Omental fat pad (tissue), 4 donors: ENCODE data around the gene TMEM182. TPM values are rescaled to one million over a fixed set of nuclear protein-coding genes. Genes with fewer than 3 reads are reported as not detected.

ENCODE experiments used
- ATAC-seq: fragments of 150-250 bp; one replicate; pipeline ENCODE4 v1.9.1; 2016; ENCODE audit warnings: mild to moderate bottlenecking, moderate library complexity; ENCODE audit not compliant: low FRiP score
- DNase-seq: peaks from one replicate; pipeline ENCODE4 v3.0.0-alpha.2; 2019; ENCODE audit warnings: low spot score
- total RNA-seq, 4 donors: library from RNA; depleted of rRNA; stranded (reverse); fragments of >200 nt; gene quantifications; one replicate each; pipeline ENCODE4 v1.1.0, GENCODE V29; 2016
- TF ChIP-seq, protein P1 (sequence below), 3 donors: fragments of 450-650 bp; IDR thresholded peaks; one replicate each; pipeline ENCODE4 v1.5.1; 2016 to 2017; ENCODE audit warnings: antibody characterized with exemption in 3 of 3, mild to moderate bottlenecking in 3 of 3, moderate library complexity in 2 of 3

TMEM182 gene
- total RNA-seq, 4 donors from 2014 or later: 1.3 to 2.4 (median 1.5) TPM

DNA sequence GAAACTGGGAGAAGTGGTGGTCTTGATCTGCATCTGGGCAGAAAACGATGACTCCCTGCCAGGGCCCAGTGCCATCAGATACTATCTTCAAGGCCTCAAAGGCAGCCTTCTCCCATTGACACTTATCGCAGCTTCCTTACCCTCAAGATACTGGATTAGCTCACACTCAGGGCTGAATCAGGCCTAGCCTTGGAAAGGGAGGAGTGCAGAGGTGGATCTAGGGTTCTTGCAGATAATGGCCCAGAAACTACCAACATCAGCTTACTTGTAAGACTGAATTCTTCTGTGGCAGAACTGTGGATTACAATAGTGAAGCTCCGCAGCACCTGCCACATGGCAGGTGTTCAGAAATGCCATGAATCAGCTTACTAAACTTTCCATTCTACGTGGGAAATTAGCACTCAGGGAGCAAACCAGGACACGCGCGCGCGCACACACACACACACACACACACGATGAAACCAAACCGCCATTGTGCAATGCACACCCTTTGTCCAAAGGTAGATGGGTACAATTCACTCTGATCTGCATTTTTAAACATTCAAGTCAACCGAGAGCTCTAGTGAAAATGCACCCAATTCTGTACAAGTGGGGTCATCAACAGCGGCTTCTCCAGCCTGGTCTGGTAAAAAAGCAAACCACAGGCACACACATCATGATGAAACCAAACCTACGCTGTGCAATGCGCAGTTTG lies 26.3 kb upstream of the TMEM182 start:
- no peak for ATAC-seq
- DNase-seq: no peak
- TF ChIP-seq, protein P1, sequence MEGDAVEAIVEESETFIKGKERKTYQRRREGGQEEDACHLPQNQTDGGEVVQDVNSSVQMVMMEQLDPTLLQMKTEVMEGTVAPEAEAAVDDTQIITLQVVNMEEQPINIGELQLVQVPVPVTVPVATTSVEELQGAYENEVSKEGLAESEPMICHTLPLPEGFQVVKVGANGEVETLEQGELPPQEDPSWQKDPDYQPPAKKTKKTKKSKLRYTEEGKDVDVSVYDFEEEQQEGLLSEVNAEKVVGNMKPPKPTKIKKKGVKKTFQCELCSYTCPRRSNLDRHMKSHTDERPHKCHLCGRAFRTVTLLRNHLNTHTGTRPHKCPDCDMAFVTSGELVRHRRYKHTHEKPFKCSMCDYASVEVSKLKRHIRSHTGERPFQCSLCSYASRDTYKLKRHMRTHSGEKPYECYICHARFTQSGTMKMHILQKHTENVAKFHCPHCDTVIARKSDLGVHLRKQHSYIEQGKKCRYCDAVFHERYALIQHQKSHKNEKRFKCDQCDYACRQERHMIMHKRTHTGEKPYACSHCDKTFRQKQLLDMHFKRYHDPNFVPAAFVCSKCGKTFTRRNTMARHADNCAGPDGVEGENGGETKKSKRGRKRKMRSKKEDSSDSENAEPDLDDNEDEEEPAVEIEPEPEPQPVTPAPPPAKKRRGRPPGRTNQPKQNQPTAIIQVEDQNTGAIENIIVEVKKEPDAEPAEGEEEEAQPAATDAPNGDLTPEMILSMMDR (IDR thresholded peaks at IDR 0.05): no peak

- TF ChIP-seq, protein P1 (IDR thresholded peaks at IDR 0.05): no peak
- peak; percentile 75 for ATAC-seq
- no peak for DNase-seq
Observed at GRCh38 chr2:102736110-102736409, 25.8 kb upstream of the TMEM182 start.

DNA sequence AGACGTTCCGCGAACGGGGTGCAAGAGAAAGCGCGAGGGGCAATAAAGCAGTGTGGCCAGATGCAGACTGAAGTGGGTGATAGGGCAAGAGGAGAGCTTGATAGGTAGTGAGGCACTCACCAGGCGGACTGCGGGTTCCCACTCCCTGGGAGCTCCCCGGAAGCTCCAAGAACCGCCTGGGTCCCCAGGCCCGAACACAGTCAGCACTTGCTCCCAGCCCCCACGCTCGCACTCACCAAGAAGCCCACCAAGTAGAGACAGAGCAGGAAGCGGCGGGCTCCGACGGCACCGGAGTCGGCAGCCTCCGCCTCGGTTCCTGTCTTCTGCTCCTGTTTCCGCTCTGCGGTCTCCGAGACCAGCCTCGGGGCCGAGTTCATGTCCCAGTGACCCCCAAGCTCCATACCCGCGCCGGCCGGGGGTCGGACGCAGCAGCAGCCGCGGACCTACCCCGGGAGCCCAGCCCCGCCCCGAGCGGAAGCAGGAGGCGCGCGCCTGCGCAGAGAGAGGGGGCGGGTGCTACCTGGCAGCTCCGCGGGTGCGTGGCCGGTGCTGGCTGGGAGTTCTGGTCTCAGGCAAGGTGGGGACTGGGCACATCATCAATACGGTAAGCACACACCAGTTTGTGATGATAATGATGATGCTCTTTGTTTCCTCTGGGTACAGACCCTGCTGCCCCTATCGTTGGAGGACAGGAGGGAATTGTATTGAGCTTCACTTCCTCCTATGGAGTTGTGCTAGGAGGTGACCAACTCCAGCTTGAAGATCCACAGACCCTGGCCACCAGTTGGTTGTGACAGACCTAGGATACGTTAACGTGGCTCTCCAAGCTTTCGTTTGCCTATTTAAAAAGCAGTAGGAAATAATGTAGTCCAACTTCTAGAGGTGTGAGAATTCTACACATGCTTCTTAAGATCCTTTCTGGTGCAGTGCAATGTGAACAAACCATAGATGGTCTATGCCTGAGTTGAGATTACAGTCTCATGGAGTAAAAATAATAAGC lies 25.1 kb upstream of the TMEM182 start:
- ATAC-seq (peak; percentile 85), DNase-seq (peak; percentile 55)
- TF ChIP-seq, protein P1 (IDR thresholded peaks at IDR 0.05): no peak

DNA sequence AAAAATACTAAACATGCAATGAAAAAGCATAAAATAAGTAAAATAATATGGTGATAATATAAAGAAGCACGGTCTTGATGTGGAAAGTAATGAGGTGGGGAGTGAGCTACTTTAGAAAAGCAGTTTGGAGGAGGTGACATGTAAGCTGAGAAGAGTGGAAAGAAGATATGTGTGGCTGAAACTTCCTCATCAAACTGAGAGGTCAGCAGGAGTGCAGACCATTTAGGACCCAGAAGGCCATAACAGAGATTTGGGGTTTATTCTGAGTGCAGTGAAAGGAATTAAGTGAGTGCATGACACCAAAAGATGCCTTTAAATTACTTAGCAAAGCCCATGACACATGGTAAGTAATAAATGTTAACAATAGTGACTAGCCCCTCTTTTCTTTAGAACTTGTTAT lies 24.4 kb upstream of the TMEM182 start:
- no peak for ATAC-seq
- DNase-seq: no peak
- TF ChIP-seq, protein P1 (IDR thresholded peaks at IDR 0.05): no peak

DNA sequence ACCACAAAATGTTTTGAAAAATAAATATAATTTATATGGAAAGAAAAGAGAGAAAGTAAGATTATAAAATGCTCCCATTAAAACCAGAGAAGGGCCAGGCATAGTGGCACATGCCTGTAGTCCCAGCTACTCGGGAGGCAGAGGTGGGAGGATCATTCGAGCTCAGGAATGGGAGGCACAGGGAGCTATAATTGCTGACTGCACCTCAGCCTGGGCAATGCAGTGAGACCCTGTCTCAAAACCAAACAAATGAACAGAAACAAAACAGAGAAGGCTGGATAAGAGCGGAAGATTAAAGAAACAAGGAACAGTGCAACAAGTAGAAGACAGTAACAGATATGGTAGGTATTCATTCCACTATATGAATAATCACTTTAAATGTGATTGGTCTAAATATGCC lies 18.6 kb upstream of the TMEM182 start:
- DNase-seq (no peak), ATAC-seq (no peak)
- TF ChIP-seq, protein P1 (IDR thresholded peaks at IDR 0.05): no peak

GRCh38 chr2:102748107-102748506 lies 13.7 kb upstream of the TMEM182 start:
- no peak for DNase-seq
- no peak for ATAC-seq
- TF ChIP-seq, protein P1 (IDR thresholded peaks at IDR 0.05): no peak
